Skeletal muscle tissue (tissue), 4 donors: ENCODE results near the gene DHRS7B. TPM values are rescaled to one million over a fixed set of nuclear protein-coding genes. Genes with fewer than 3 reads are reported as not detected.
"Not testable (repeated sequence)": the region's sequence is repeated elsewhere in the genome, so short reads cannot be mapped to it uniquely, and the experiment has no call there.

ENCODE experiments used
- H3K27ac ChIP-seq: one replicate; pipeline ENCODE4 v1.7.0; 2013; ENCODE audit warnings: mild to moderate bottlenecking, low read depth, low read length, inconsistent platforms
- H3K27me3 ChIP-seq, 3 donors: one replicate each; pipeline ENCODE4 v1.7.0; 2013; ENCODE audit warnings: low read length in 3 of 3; ENCODE audit not compliant: control insufficient read depth in 3 of 3, insufficient read depth in 3 of 3
- H3K36me3 ChIP-seq, 3 donors: one replicate each; pipeline ENCODE4 v1.7.0; 2013; ENCODE audit warnings: low read length in 3 of 3; ENCODE audit not compliant: control insufficient read depth in 3 of 3, insufficient read depth in 3 of 3
- H3K4me1 ChIP-seq, 3 donors: one replicate each; pipeline ENCODE4 v1.7.0; 2013; ENCODE audit warnings: low read length in 3 of 3, mild to moderate bottlenecking in 3 of 3; ENCODE audit not compliant: control insufficient read depth in 3 of 3, insufficient read depth in 3 of 3
- H3K4me3 ChIP-seq, 3 donors: one replicate each; pipeline ENCODE4 v1.7.0; 2013; ENCODE audit warnings: low read length in 3 of 3
- H3K9ac ChIP-seq, 3 donors: one replicate each; pipeline ENCODE4 v1.7.0; 2013; ENCODE audit warnings: low read length in 3 of 3, mild to moderate bottlenecking in 3 of 3, moderate library complexity in 2 of 3, low read depth in 1 of 3
- H3K9me3 ChIP-seq, 3 donors: one replicate each; pipeline ENCODE4 v1.7.0; 2013; ENCODE audit warnings: low read length in 3 of 3; ENCODE audit not compliant: control insufficient read depth in 3 of 3
- total RNA-seq: library from RNA; depleted of rRNA; stranded (reverse); fragments of >200 nt; gene quantifications from one replicate; pipeline ENCODE4 v1.2.3, GENCODE V29; 2014
- donor health status: Osteomylitis.

The DHRS7B gene
- total RNA-seq, 1 donor from 2014 or later = 29.7 TPM

GRCh38 chr17:21218101-21218500 is 91.3 kb downstream of the DHRS7B start:
- peaks cover 0 to 5% (median 2%) of the 10 kb centered on the region in 3 donors for H3K36me3 ChIP-seq
- peak overlapping the region in 1 of 3 donors; percentile 3 for H3K9ac ChIP-seq
- H3K9me3 ChIP-seq = no peaks in the 10 kb centered on the region
- H3K27ac ChIP-seq = no peak overlapping the region
- H3K4me1 ChIP-seq = peaks cover 14 to 24% (median 16%) of the 10 kb centered on the region in 3 donors
- H3K27me3 ChIP-seq = no peaks in the 10 kb centered on the region
- no peak overlapping the region for H3K4me3 ChIP-seq

GRCh38 chr17:21218831-21219380 is 92.1 kb downstream of the DHRS7B start:
- no peak overlapping the region for H3K9ac ChIP-seq
- no peaks in the 10 kb centered on the region for H3K9me3 ChIP-seq
- H3K27ac ChIP-seq = no peak overlapping the region
- no peak overlapping the region for H3K4me3 ChIP-seq
- H3K27me3 ChIP-seq = no peaks in the 10 kb centered on the region
- H3K4me1 ChIP-seq = peaks cover 10 to 26% (median 18%) of the 10 kb centered on the region in 3 donors
- H3K36me3 ChIP-seq = peaks cover 0 to 5% (median 2%) of the 10 kb centered on the region in 3 donors

GRCh38 chr17:21223086-21223485 is 96.3 kb downstream of the DHRS7B start:
- H3K4me1 ChIP-seq = peaks cover 2 to 14% (median 8%) of the 10 kb centered on the region in 3 donors
- H3K27me3 ChIP-seq = no peaks in the 10 kb centered on the region
- no peak overlapping the region for H3K9ac ChIP-seq
- H3K4me3 ChIP-seq = no peak overlapping the region
- no peak overlapping the region for H3K27ac ChIP-seq
- peaks cover 0 to 5% (median 2%) of the 10 kb centered on the region in 3 donors for H3K36me3 ChIP-seq
- no peaks in the 10 kb centered on the region for H3K9me3 ChIP-seq

- H3K9me3 ChIP-seq, H3K4me3 ChIP-seq, H3K27me3 ChIP-seq, H3K27ac ChIP-seq, H3K9ac ChIP-seq, H3K36me3 ChIP-seq: not testable (repeated sequence)
- peaks cover 13 to 28% (median 18%) of the 10 kb centered on the region in 3 donors for H3K4me1 ChIP-seq
These were observed 100.5 kb downstream of the DHRS7B start for GRCh38 chr17:21227277-21227676.

GRCh38 chr17:21228111-21228510 is 101.3 kb downstream of the DHRS7B start:
- H3K4me3 ChIP-seq = no peak overlapping the region
- H3K4me1 ChIP-seq = peaks cover 13 to 24% (median 17%) of the 10 kb centered on the region in 3 donors
- peak overlapping the region; percentile 33 to 53 (median 43) for H3K9ac ChIP-seq
- peaks cover 0 to 3% (median 0%) of the 10 kb centered on the region in 3 donors for H3K9me3 ChIP-seq
- peaks cover 0 to 4% (median 0%) of the 10 kb centered on the region in 3 donors for H3K36me3 ChIP-seq
- H3K27me3 ChIP-seq = no peaks in the 10 kb centered on the region
- H3K27ac ChIP-seq = peak overlapping the region; percentile 55

- Histone ChIP-seq H3K27ac (peak overlapping the region; percentile 55), H3K9ac (no peak overlapping the region), H3K4me1 (peaks cover 13 to 18% (median 15%) of the 10 kb centered on the region in 3 donors)
These were observed 102.1 kb downstream of the DHRS7B start for GRCh38 chr17:21228845-21229244.

GRCh38 chr17:21231533-21231932 is 104.8 kb downstream of the DHRS7B start:
- H3K9me3 ChIP-seq = peaks cover 0 to 3% (median 0%) of the 10 kb centered on the region in 3 donors
- peaks cover 0 to 4% (median 0%) of the 10 kb centered on the region in 3 donors for H3K36me3 ChIP-seq
- peaks cover 13 to 31% (median 15%) of the 10 kb centered on the region in 3 donors for H3K4me1 ChIP-seq
- no peaks in the 10 kb centered on the region for H3K27me3 ChIP-seq
- H3K27ac ChIP-seq = no peak overlapping the region
- H3K9ac ChIP-seq = no peak overlapping the region
- no peak overlapping the region for H3K4me3 ChIP-seq

More at GRCh38 chr17:21228845-21229244, 102.1 kb downstream of the DHRS7B start:
- Histone ChIP-seq H3K4me3 (no peak overlapping the region), H3K27me3 (no peaks in the 10 kb centered on the region), H3K36me3 (peaks cover 0 to 4% (median 0%) of the 10 kb centered on the region in 3 donors), H3K9me3 (peaks cover 0 to 3% (median 0%) of the 10 kb centered on the region in 3 donors)

- Histone ChIP-seq H3K27me3 (no peaks in the 10 kb centered on the region), H3K36me3 (peaks cover 0 to 4% (median 0%) of the 10 kb centered on the region in 3 donors), H3K27ac (no peak overlapping the region), H3K4me1 (peaks cover 13 to 31% (median 15%) of the 10 kb centered on the region in 3 donors), H3K4me3 (no peak overlapping the region), H3K9ac (no peak overlapping the region), H3K9me3 (peaks cover 0 to 3% (median 0%) of the 10 kb centered on the region in 3 donors)
These were observed 105.4 kb downstream of the DHRS7B start for GRCh38 chr17:21232033-21232749.

GRCh38 chr17:21233581-21234347 is 107.0 kb downstream of the DHRS7B start:
- H3K9ac ChIP-seq = no peak overlapping the region
- H3K27ac ChIP-seq = no peak overlapping the region
- peaks cover 0 to 4% (median 0%) of the 10 kb centered on the region in 3 donors for H3K36me3 ChIP-seq
- H3K4me3 ChIP-seq = no peak overlapping the region
- H3K9me3 ChIP-seq = peaks cover 0 to 3% (median 0%) of the 10 kb centered on the region in 3 donors
- H3K4me1 ChIP-seq = peaks cover 6 to 26% (median 7%) of the 10 kb centered on the region in 3 donors
- no peaks in the 10 kb centered on the region for H3K27me3 ChIP-seq
